Smooth muscle cell (in vitro differentiated cells): ENCODE results near the gene PLEKHA5. TPM values are rescaled to one million over a fixed set of nuclear protein-coding genes. Genes with fewer than 3 reads are reported as not detected.

Source experiments
- DNase-seq: peaks from one replicate; lab custom pipeline; 2025; ENCODE audit not compliant: unreplicated experiment; lab: John Stamatoyannopoulos, UW
- H2AFZ ChIP-seq: fragments of 200-600 bp; sonication (generic); 2 replicates; pipeline ENCODE4 v1.6.0; 2016; ENCODE audit warnings: antibody characterized with exemption, low read depth, mild to moderate bottlenecking
- H3F3A ChIP-seq: fragments of 200-600 bp; sonication (generic); 2 replicates; pipeline ENCODE4 v1.6.0; 2017; ENCODE audit warnings: antibody characterized with exemption, low read depth
- H3K27ac ChIP-seq: fragments of 200-600 bp; sonication (generic); 2 replicates; pipeline ENCODE4 v1.5.1; 2016; ENCODE audit warnings: low read depth, mild to moderate bottlenecking
- H3K27me3 ChIP-seq: fragments of 200-600 bp; sonication (generic); 2 replicates; pipeline ENCODE4 v1.6.1; 2016; ENCODE audit warnings: low read depth, mild to moderate bottlenecking
- H3K36me3 ChIP-seq: fragments of 200-600 bp; sonication (generic); 2 replicates; pipeline ENCODE4 v1.5.1; 2016; ENCODE audit warnings: low read depth
- H3K4me1 ChIP-seq: fragments of 200-600 bp; sonication (generic); 2 replicates; pipeline ENCODE4 v1.5.1; 2016; ENCODE audit warnings: low read depth
- H3K4me2 ChIP-seq: fragments of 200-600 bp; sonication (generic); 2 replicates; pipeline ENCODE4 v1.6.0; 2016; ENCODE audit warnings: mild to moderate bottlenecking
- H3K4me3 ChIP-seq: fragments of 200-600 bp; sonication (generic); 2 replicates; pipeline ENCODE4 v1.5.1; 2016; ENCODE audit warnings: mild to moderate bottlenecking
- H3K79me2 ChIP-seq: fragments of 200-600 bp; sonication (generic); 2 replicates; pipeline ENCODE4 v1.6.0; 2016; ENCODE audit warnings: low read depth, mild to moderate bottlenecking
- H3K9ac ChIP-seq: fragments of 200-600 bp; sonication (generic); 2 replicates; pipeline ENCODE4 v1.6.0; 2016; ENCODE audit warnings: low read depth
- H3K9me3 ChIP-seq: fragments of 200-600 bp; sonication (generic); replicated peaks from 2 replicates; pipeline ENCODE4 v1.5.1; 2016; ENCODE audit warnings: low read depth
- H4K20me1 ChIP-seq: fragments of 200-600 bp; sonication (generic); 2 replicates; pipeline ENCODE4 v1.6.0; 2016; ENCODE audit warnings: low read depth
- CTCF ChIP-seq: fragments of 200-600 bp; sonication (generic); IDR thresholded peaks from 2 replicates; pipeline ENCODE4 v1.5.1; 2017; ENCODE audit warnings: borderline replicate concordance, mild to moderate bottlenecking, antibody characterized with exemption; ENCODE audit not compliant: insufficient read depth, poor library complexity, severe bottlenecking
- WGBS: methylation state at CpG from one replicate; pipeline ENCODE4 v1.1.7; 2016; ENCODE audit warnings: low lambda C conversion rate; 5-methylcytosine and 5-hydroxymethylcytosine counted together
- polyA plus RNA-seq: library from polyadenylated mRNA; unstranded; fragments of >200 nt; fragmentation: Nextera tagmentation; extraction: Ambion mirVana; gene quantifications from 2 replicates; pipeline ENCODE4 v1.2.1, GENCODE V29; 2016
- total RNA-seq: library from RNA; depleted of rRNA; stranded (reverse); fragments of >200 nt; gene quantifications from 2 replicates; pipeline ENCODE4 v1.2.3, GENCODE V29; 2014

PLEKHA5 gene
- total and polyA plus RNA-seq, 2 experiments from 2014 or later = 21.4 to 43.1 TPM

GRCh38 chr12:19246933-19247332 lies 117.4 kb downstream of the PLEKHA5 start:
- peaks cover 34% of the 10 kb centered on the region for H3K79me2 ChIP-seq
- no peaks in the 10 kb centered on the region for H3K27me3 ChIP-seq
- no peak overlapping the region for H3K27ac ChIP-seq
- no peaks in the 10 kb centered on the region for H3K9me3 ChIP-seq
- no peak overlapping the region for H3K4me2 ChIP-seq
- H3K4me3 ChIP-seq = no peak overlapping the region
- no peak overlapping the region for H3K9ac ChIP-seq
- peaks cover 24% of the 10 kb centered on the region for H4K20me1 ChIP-seq
- no peaks in the 10 kb centered on the region for H3K36me3 ChIP-seq
- H2AFZ ChIP-seq = no peak overlapping the region
- H3F3A ChIP-seq = no peaks in the 10 kb centered on the region
- WGBS = 95% methylated on average over 4 of the region's 4 CpGs
- H3K4me1 ChIP-seq = peaks cover 16% of the 10 kb centered on the region
- TF ChIP-seq CTCF = no peak
- no peak for DNase-seq

GRCh38 chr12:19248929-19249602 lies 119.5 kb downstream of the PLEKHA5 start:
- no peak for TF ChIP-seq CTCF
- H3F3A ChIP-seq = no peaks in the 10 kb centered on the region
- no peak overlapping the region for H3K4me2 ChIP-seq
- H3K27me3 ChIP-seq = no peaks in the 10 kb centered on the region
- H3K79me2 ChIP-seq = peaks cover 30% of the 10 kb centered on the region
- H3K27ac ChIP-seq = no peak overlapping the region
- peaks cover 11% of the 10 kb centered on the region for H4K20me1 ChIP-seq
- H2AFZ ChIP-seq = no peak overlapping the region
- H3K4me1 ChIP-seq = no peaks in the 10 kb centered on the region
- H3K4me3 ChIP-seq = no peak overlapping the region
- H3K9me3 ChIP-seq = no peaks in the 10 kb centered on the region
- no peaks in the 10 kb centered on the region for H3K36me3 ChIP-seq
- 56% methylated on average over 3 of the region's 3 CpGs for WGBS
- no peak overlapping the region for H3K9ac ChIP-seq
- no peak for DNase-seq

GRCh38 chr12:19251481-19252132 lies 122.1 kb downstream of the PLEKHA5 start:
- TF ChIP-seq CTCF = no peak
- Histone ChIP-seq H3K4me2 (no peak overlapping the region), H3F3A (peaks cover 4% of the 10 kb centered on the region), H3K79me2 (peaks cover 24% of the 10 kb centered on the region), H3K27ac (no peak overlapping the region), H3K36me3 (no peaks in the 10 kb centered on the region), H3K9ac (no peak overlapping the region), H3K4me1 (no peaks in the 10 kb centered on the region), H4K20me1 (peaks cover 11% of the 10 kb centered on the region), H2AFZ (no peak overlapping the region), H3K27me3 (no peaks in the 10 kb centered on the region), H3K4me3 (no peak overlapping the region), H3K9me3 (no peaks in the 10 kb centered on the region)
- no peak for DNase-seq
- 93% methylated on average over 3 of the region's 3 CpGs for WGBS
